NCI-H146 treated with DMSO at 0.1 percent for 48 hours (cell line): ENCODE results near the gene CDK11B.

Experiments
- DNase-seq: peaks from one replicate; lab custom pipeline; 2025; ENCODE audit not compliant: unreplicated experiment; lab: John Stamatoyannopoulos, UW

Gene CDK11B

GRCh38 chr1:1628754-1629429 is 29.9 kb downstream of the CDK11B start:
- DNase-seq = no peak

GRCh38 chr1:1627829-1628753 is 30.7 kb downstream of the CDK11B start:
- DNase-seq = no peak

- DNase-seq = no peak
Measured at GRCh38 chr1:1627261-1627828, 31.5 kb downstream of the CDK11B start.

- no peak for DNase-seq
Measured at GRCh38 chr1:1626207-1627141, 32.3 kb downstream of the CDK11B start.

- DNase-seq = no peak
Measured at GRCh38 chr1:1625824-1626206, 33.0 kb downstream of the CDK11B start.

DNA sequence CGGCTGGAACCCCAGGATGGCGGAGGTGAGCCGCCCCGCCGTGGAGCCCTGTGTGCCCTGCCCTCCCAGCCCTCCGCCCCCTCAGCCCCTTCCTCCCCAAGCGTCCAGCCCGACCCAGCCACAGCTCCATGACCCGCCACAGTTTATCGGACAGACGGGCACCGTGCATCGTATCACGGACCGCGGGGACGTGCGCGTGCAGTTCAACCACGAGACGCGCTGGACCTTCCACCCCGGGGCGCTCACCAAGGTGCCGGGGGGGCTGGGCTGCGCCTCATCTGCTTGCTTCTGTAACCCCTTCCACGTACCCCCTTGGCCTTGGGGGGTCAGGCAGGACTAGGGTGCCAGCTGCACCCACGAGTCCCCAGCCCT is 33.4 kb downstream of the CDK11B start:
- no peak for DNase-seq

DNA sequence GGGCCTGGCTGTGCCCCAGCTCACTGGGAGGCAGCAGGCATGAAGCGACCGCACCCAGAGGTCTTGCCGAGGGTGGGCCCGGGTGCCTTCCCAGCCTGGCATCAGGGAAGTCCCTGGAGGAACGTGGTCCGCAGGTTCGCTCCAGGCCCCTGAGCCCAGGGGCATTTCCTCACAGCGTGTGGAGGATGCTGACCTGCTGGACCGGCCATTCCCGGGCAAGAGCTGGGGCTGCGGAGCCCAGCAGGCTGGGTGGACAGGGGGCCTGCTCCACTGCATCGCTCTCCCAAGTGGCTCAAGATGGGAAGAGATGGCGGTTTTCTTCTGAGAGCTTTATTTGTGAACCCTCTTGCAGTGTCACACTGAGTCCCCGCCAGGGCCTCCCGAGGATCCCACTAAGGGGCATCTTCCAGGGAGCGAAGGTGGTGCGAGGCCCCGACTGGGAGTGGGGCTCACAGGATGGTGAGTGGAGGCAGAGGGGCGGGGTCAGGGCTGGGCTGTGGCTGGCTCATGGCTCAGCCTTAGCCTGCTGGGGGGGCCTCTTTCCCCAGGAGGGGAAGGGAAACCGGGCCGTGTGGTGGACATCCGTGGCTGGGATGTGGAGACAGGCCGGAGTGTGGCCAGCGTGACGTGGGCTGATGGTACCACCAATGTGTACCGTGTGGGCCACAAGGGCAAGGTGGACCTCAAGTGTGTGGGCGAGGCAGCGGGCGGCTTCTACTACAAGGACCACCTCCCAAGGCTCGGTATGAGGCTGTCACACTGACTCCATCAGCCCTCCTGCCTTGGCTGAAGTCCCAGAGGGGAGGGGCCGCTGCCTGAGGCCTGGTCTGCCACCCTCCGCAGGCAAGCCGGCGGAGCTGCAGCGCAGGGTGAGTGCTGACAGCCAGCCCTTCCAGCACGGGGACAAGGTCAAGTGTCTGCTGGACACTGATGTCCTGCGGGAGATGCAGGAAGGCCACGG is 34.1 kb downstream of the CDK11B start:
- no peak for DNase-seq

GRCh38 chr1:1623631-1624442 is 35.0 kb downstream of the CDK11B start:
- DNase-seq = no peak

DNA sequence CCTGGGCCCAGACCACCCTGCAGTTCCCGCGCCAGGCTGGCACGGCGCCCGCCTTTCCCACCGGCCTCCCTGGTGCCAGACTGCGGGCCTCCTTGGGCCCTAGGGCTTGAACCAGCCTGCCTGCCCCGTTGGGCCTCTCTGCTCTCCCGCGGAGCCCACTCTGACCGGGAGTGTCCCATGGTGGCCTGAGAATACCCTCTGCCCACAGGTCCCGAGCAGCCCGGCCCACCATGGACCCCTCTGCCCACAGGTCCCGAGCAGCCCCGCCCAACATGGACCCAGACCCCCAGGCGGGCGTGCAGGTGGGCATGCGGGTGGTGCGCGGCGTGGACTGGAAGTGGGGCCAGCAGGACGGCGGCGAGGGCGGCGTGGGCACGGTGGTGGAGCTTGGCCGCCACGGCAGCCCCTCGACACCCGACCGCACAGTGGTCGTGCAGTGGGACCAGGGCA is 35.6 kb downstream of the CDK11B start:
- no peak for DNase-seq

DNA sequence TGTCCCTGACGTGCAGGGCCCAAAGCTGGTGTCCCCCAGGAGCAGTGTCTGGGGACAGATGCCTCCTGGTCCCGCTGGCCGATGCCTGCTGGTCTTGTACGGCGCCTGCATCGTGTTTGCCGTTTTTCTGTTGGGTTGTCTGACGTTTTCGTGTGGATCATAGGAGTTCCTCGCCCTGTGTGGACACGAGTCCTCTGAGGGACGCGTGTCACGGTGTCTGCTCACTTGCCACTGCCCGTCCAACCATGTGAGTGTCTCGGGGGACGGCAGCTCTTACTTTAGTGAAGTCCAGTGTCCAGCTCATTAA is 36.1 kb downstream of the CDK11B start:
- DNase-seq = no peak

GRCh38 chr1:1622010-1622787 is 36.6 kb downstream of the CDK11B start:
- DNase-seq = no peak

GRCh38 chr1:1621173-1622009 is 37.4 kb downstream of the CDK11B start:
- DNase-seq = no peak

- DNase-seq = no peak
Measured at GRCh38 chr1:1620433-1621139, 38.2 kb downstream of the CDK11B start.

DNA sequence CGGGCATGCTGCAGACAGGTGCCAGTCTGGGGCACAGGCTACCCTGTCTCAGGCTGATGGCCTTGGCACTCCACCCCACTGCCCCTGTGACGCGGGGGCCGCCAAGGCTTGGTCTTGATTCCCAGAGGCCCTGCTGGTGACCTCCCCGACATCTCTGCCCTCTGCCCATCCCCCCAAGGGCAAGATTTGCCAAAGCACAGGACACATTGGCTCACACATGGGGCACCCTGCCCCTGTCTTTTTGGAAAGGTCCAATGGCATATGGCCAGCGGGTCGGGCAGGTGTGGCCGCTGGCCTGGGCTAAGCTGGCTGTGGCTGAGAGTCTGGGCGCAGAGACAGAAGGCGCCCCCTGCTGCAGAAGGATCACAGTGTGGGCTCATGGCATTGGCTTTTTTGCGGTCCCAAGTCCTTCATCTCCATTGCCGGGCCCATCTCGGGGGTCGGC is 38.9 kb downstream of the CDK11B start:
- DNase-seq = no peak

GRCh38 chr1:1618396-1619068 is 40.3 kb downstream of the CDK11B start:
- DNase-seq = no peak

DNA sequence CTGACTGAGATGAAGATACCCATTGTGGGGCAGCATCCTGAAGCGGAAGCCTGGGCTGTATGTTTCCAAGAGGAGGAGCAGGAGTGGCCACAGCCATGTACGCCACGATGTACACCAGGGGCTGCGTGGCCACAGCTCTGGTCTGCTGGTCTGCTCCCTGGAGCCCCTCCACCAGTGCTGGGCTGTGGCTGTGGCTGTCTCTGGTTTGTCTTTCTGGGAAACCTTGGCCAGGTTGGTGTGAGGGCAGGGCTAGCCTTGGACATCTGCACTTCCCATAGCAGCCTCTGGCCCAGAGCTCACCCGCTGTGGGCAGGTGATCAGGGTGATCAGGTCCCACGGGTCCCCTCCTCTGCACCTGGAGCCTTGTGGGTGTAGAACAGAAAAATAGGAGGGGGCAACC is 40.9 kb downstream of the CDK11B start:
- DNase-seq = no peak
